H1 (cell line): Measurements from ENCODE around the gene KIAA0930. TPM values are rescaled to one million over a fixed set of nuclear protein-coding genes. Genes with fewer than 3 reads are reported as not detected.

Experiments used
- BCL11A ChIP-seq, 2 experiments: IDR thresholded peaks; one replicate each; pipeline ENCODE4 v1.6.1; 2011; ENCODE audit warnings: low read depth in 2 of 2, low read length in 2 of 2, mild to moderate bottlenecking in 2 of 2
- GTF2F1 ChIP-seq: IDR thresholded peaks from 2 replicates; pipeline ENCODE4 v1.6.1; 2012; ENCODE audit warnings: low read depth, low read length, improper control_type of control experiment, borderline replicate concordance
- RNF2 ChIP-seq: fragments of 200-900, 300-1000 bp; sonication (generic); IDR thresholded peaks from 2 replicates; pipeline ENCODE4 v1.7.1; 2016; ENCODE audit warnings: borderline replicate concordance, low read depth, mild to moderate bottlenecking, antibody characterized with exemption, low read length; ENCODE audit not compliant: poor library complexity, severe bottlenecking; ENCODE audit errors: missing control alignments
- TBP ChIP-seq: IDR thresholded peaks from 2 replicates; pipeline ENCODE4 v1.6.1; 2011; ENCODE audit warnings: low read depth, low read length, improper control_type of control experiment
- TCF12 ChIP-seq: IDR thresholded peaks from 2 replicates; pipeline ENCODE4 v1.6.1; 2011; ENCODE audit warnings: low read depth, mild to moderate bottlenecking, low read length
- polyA plus RNA-seq, 7 experiments: library from polyadenylated mRNA; depleted of rRNA in 3 of 7; stranded (reverse) in 5 of 7; unstranded in 2 of 7; fragments of >200 nt in 5 of 7; fragments of 200-250 nt in 2 of 7; gene quantifications; 1 replicate in 5 of 7; 2 replicates in 1 of 7; 4 replicates in 1 of 7; pipeline versions ENCODE4 v1.2.1 to v1.2.3, GENCODE V29; 2011 to 2013; ENCODE audit warnings: missing spikeins in 2 of 7, mixed read lengths in 2 of 7
- total RNA-seq: library from RNA; stranded (reverse); fragmentation: NEBNext Ultra II Directional; extraction: Animal tissue kit (Norgen Biotek cat#: 25700); gene quantifications from 2 replicates; pipeline ENCODE4 v1.2.1, GENCODE V29; 2021
- TF ChIP-seq, protein P1 (sequence below): fragments of 300-600 bp; sonication (generic); IDR thresholded peaks from 2 replicates; pipeline ENCODE4 v1.7.1; 2012; ENCODE audit warnings: low read length, moderate library complexity, mild to moderate bottlenecking, inconsistent platforms; ENCODE audit not compliant: insufficient replicate concordance

The KIAA0930 gene
- total and polyA plus RNA-seq, 2 of the 8 experiments (the other 6 are each of a cell fraction or from before 2014, with no cell fraction given), result 61.9 to 66.1 TPM

GRCh38 chr22:45254789-45255278 is 14.1 kb upstream of the KIAA0930 start (continued):
- TF ChIP-seq, protein P1, sequence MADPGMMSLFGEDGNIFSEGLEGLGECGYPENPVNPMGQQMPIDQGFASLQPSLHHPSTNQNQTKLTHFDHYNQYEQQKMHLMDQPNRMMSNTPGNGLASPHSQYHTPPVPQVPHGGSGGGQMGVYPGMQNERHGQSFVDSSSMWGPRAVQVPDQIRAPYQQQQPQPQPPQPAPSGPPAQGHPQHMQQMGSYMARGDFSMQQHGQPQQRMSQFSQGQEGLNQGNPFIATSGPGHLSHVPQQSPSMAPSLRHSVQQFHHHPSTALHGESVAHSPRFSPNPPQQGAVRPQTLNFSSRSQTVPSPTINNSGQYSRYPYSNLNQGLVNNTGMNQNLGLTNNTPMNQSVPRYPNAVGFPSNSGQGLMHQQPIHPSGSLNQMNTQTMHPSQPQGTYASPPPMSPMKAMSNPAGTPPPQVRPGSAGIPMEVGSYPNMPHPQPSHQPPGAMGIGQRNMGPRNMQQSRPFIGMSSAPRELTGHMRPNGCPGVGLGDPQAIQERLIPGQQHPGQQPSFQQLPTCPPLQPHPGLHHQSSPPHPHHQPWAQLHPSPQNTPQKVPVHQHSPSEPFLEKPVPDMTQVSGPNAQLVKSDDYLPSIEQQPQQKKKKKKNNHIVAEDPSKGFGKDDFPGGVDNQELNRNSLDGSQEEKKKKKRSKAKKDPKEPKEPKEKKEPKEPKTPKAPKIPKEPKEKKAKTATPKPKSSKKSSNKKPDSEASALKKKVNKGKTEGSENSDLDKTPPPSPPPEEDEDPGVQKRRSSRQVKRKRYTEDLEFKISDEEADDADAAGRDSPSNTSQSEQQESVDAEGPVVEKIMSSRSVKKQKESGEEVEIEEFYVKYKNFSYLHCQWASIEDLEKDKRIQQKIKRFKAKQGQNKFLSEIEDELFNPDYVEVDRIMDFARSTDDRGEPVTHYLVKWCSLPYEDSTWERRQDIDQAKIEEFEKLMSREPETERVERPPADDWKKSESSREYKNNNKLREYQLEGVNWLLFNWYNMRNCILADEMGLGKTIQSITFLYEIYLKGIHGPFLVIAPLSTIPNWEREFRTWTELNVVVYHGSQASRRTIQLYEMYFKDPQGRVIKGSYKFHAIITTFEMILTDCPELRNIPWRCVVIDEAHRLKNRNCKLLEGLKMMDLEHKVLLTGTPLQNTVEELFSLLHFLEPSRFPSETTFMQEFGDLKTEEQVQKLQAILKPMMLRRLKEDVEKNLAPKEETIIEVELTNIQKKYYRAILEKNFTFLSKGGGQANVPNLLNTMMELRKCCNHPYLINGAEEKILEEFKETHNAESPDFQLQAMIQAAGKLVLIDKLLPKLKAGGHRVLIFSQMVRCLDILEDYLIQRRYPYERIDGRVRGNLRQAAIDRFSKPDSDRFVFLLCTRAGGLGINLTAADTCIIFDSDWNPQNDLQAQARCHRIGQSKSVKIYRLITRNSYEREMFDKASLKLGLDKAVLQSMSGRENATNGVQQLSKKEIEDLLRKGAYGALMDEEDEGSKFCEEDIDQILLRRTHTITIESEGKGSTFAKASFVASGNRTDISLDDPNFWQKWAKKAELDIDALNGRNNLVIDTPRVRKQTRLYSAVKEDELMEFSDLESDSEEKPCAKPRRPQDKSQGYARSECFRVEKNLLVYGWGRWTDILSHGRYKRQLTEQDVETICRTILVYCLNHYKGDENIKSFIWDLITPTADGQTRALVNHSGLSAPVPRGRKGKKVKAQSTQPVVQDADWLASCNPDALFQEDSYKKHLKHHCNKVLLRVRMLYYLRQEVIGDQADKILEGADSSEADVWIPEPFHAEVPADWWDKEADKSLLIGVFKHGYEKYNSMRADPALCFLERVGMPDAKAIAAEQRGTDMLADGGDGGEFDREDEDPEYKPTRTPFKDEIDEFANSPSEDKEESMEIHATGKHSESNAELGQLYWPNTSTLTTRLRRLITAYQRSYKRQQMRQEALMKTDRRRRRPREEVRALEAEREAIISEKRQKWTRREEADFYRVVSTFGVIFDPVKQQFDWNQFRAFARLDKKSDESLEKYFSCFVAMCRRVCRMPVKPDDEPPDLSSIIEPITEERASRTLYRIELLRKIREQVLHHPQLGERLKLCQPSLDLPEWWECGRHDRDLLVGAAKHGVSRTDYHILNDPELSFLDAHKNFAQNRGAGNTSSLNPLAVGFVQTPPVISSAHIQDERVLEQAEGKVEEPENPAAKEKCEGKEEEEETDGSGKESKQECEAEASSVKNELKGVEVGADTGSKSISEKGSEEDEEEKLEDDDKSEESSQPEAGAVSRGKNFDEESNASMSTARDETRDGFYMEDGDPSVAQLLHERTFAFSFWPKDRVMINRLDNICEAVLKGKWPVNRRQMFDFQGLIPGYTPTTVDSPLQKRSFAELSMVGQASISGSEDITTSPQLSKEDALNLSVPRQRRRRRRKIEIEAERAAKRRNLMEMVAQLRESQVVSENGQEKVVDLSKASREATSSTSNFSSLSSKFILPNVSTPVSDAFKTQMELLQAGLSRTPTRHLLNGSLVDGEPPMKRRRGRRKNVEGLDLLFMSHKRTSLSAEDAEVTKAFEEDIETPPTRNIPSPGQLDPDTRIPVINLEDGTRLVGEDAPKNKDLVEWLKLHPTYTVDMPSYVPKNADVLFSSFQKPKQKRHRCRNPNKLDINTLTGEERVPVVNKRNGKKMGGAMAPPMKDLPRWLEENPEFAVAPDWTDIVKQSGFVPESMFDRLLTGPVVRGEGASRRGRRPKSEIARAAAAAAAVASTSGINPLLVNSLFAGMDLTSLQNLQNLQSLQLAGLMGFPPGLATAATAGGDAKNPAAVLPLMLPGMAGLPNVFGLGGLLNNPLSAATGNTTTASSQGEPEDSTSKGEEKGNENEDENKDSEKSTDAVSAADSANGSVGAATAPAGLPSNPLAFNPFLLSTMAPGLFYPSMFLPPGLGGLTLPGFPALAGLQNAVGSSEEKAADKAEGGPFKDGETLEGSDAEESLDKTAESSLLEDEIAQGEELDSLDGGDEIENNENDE, result no peak
- TF ChIP-seq BCL11A (IDR thresholded peaks at IDR 0.05; ENCODE audit: low read depth in 2 of 2, low read length in 2 of 2) (no peak), TBP (no peak), GTF2F1 (no peak), TCF12 (no peak), RNF2 (no peak)
